ENCODE measurements around the gene MTHFSD. TPM values are rescaled to one million over a fixed set of nuclear protein-coding genes. Genes with fewer than 3 reads are reported as not detected.

The MTHFSD gene
- total RNA-seq, 2 experiments from 2014 or later: 19.3 to 22.3 TPM

DNA sequence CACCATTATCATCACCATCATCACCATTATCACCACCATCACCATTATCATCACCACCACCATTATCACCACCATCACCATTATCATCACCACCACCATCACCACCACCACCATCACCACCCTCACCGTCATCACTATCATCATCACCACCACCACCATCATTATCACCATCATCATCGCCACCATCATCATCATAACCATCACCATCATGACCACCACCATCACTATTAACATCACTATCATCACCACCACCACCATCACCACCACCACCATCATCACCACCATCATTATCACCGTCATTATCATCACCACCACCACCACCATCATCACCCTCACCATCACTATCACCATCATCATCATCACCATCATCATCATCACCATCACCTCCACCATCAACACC is 32.5 kb upstream of the MTHFSD start:
- no peak overlapping the region for H3K4me3 Mint-ChIP-seq
- DNase-seq (no peak), ATAC-seq (no peak)
- H3K36me3 Mint-ChIP-seq (ENCODE audit: low read depth): no peaks in the 10 kb centered on the region
- no peaks in the 10 kb centered on the region for H3K9me3 Mint-ChIP-seq
- peaks cover 16% of the 10 kb centered on the region for H3K27me3 Mint-ChIP-seq
- TF ChIP-seq, protein P1, sequence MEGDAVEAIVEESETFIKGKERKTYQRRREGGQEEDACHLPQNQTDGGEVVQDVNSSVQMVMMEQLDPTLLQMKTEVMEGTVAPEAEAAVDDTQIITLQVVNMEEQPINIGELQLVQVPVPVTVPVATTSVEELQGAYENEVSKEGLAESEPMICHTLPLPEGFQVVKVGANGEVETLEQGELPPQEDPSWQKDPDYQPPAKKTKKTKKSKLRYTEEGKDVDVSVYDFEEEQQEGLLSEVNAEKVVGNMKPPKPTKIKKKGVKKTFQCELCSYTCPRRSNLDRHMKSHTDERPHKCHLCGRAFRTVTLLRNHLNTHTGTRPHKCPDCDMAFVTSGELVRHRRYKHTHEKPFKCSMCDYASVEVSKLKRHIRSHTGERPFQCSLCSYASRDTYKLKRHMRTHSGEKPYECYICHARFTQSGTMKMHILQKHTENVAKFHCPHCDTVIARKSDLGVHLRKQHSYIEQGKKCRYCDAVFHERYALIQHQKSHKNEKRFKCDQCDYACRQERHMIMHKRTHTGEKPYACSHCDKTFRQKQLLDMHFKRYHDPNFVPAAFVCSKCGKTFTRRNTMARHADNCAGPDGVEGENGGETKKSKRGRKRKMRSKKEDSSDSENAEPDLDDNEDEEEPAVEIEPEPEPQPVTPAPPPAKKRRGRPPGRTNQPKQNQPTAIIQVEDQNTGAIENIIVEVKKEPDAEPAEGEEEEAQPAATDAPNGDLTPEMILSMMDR (IDR thresholded peaks at IDR 0.05): no peak
- intact Hi-C loops (cut with micrococcal nuclease): no loop called here
- no peaks in the 10 kb centered on the region for H3K4me1 Mint-ChIP-seq (ENCODE audit: low read depth)
- ChIA-PET CTCF (no interaction called here), POLR2A (no interaction called here)
- no peak overlapping the region for H3K27ac Mint-ChIP-seq

DNA sequence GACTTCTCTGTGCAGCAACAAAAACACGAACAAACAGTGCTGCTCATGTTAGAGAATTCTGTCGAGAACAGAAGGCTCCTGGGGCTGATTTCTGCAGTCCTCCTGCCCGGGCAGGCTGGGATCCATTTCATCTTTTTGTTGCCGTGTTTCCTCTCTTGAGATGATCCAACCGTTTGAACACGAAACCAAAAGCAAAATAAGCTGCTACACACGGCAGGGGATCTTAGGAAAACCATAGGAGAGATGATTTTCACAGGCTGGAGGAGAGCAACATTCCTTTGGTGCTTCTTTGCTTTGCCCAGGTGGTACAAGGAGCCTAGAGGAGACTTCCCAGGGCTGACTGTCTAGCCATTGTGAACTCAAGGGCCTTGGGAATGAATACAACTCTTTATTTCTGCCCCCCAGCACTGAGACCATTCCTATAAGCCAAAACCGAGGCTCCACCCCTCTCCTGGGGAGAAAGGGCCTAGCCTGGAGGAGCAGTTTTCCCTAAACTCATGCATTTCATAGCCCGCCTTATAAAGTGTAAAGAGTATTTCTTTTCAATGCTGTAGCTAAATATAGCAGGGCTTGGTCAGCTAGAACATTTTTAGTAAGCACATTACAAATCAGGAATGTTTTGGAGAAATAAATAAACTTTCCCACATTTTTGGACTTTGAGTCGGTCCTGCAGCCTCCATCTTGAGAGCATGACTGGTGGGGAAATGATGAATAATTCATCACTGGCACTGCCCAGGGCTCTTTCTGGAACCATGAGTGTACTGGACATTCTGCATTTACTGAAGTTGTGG is 31.0 kb upstream of the MTHFSD start:
- ChIA-PET CTCF (no interaction called here), POLR2A (interaction anchor here (0.7 to 1.7 kb wide), 2 partner anchors 79 to 515 kb away, joined by 3 to 5 read pairs; no protein-coding TSS in a partner anchor)
- TF ChIP-seq, protein P1 (IDR thresholded peaks at IDR 0.05): no peak
- no peaks in the 10 kb centered on the region for H3K36me3 Mint-ChIP-seq (ENCODE audit: low read depth)
- no peak for DNase-seq
- no peaks in the 10 kb centered on the region for H3K4me1 Mint-ChIP-seq (ENCODE audit: low read depth)
- peaks cover 11% of the 10 kb centered on the region for H3K27me3 Mint-ChIP-seq
- no peak overlapping the region for H3K27ac Mint-ChIP-seq
- no peak overlapping the region for H3K4me3 Mint-ChIP-seq
- no peak for ATAC-seq
- intact Hi-C loops (cut with micrococcal nuclease): no loop called here
- H3K9me3 Mint-ChIP-seq: no peaks in the 10 kb centered on the region

DNA sequence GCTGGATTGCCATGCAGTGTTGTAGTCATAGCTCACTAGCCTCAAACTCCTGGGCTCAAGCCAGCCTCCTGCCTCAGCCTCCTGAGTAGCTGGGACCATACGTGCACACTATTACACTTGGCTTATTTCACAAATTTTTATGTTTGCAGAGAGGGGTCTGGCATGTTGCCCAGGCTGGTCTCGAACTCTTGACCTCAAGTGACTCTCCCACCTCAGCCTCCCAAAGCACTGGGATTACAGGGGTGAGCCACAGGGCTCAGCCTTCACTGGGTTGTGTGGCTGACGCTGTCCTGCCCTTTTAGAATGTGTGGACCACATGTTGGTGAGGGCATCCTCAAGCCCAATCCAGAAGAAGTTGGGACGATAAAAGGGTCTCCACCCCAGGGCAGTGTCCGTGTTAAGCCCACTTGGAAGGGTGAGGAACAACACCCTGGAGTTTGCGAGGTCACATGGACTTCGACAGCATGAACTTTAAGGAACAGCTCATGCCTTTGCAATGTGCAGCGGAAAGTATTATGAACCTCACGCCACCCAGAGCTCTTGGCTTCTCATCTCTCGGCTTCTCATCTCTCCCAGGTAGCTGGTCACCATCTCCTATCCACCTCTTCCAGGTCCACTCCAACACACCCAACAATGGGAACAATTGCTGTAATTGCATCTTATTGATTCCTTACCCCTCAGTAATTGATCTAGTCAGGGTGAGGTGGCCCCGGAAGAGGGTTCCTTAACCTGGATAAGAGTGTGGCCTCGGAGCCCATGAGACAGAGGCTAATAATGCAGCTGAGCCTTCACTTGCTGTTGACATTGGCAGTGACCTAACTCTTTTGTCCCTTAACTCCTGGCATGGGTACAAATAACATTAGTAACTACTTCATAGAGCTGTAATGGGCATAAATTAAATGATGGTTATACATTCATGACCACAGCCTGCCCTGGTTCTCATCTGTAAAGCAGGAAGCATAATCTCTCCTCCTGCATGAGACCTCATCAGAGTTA is 30.0 kb upstream of the MTHFSD start:
- Mint-ChIP-seq H3K4me3 (no peak overlapping the region), H3K27me3 (peaks cover 17% of the 10 kb centered on the region), H3K27ac (no peak overlapping the region), H3K4me1 (ENCODE audit: low read depth) (no peaks in the 10 kb centered on the region), H3K36me3 (ENCODE audit: low read depth) (no peaks in the 10 kb centered on the region), H3K9me3 (no peaks in the 10 kb centered on the region)
- TF ChIP-seq, protein P1 (IDR thresholded peaks at IDR 0.05): no peak
- ATAC-seq: no peak
- DNase-seq: no peak
- CTCF ChIA-PET: interaction anchor here (1.4 kb wide), 1 partner anchor 21 kb away, joined by 3 read pairs; no protein-coding TSS in a partner anchor
- intact Hi-C loops (cut with micrococcal nuclease): no loop called here
- POLR2A ChIA-PET: interaction anchor here (0.7 to 1.7 kb wide), 2 partner anchors 80 to 516 kb away, joined by 3 to 5 read pairs; no protein-coding TSS in a partner anchor

DNA sequence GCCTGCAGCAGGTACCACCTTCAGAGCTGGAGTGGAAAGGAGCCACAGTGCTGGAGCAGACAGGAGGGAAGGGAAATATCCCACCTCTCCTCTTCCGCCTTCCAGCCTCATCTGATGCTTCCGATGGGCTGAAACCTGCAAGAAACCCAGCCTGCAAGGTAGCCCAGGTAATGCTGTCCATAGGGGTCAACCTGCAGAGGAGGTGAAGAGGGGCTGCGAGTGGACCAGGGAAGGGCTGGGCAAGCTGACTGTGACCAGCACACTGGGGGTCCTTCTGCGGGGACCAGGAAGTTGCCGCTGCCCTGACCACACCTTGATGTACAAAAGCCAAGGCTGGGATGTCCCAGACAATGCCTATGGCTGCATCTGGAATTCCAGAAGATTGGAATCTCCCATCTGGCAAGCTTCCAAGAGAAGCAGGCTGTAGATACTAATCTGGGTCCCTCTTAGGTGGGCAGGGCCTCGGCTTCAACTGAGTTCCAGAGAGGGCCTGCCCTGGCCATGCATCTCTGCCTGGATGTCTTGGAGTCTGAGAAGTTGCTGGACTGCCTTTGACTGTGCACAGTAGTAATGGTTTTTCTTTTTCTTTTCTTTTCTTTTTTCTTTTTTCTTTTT is 29.1 kb upstream of the MTHFSD start:
- Mint-ChIP-seq H3K4me3 (no peak overlapping the region), H3K9me3 (no peaks in the 10 kb centered on the region), H3K36me3 (ENCODE audit: low read depth) (no peaks in the 10 kb centered on the region), H3K27ac (no peak overlapping the region), H3K4me1 (ENCODE audit: low read depth) (no peaks in the 10 kb centered on the region), H3K27me3 (peaks cover 20% of the 10 kb centered on the region)
- no peak for DNase-seq
- intact Hi-C loops (cut with micrococcal nuclease): no loop called here
- CTCF ChIA-PET: interaction anchor here (1.4 kb wide), 1 partner anchor 20 kb away, joined by 3 read pairs; no protein-coding TSS in a partner anchor
- no peak for ATAC-seq
- TF ChIP-seq, protein P1 (IDR thresholded peaks at IDR 0.05): no peak
- POLR2A ChIA-PET: interaction anchor here (1.7 kb wide), 1 partner anchor 80 kb away, joined by 5 read pairs; no protein-coding TSS in a partner anchor

All from activated CD8-positive, alpha-beta T cell treated with anti-CD3 and anti-CD28 coated beads for 36 hours (primary cell).